ENCODE results near the gene LARP1.
"Not testable (repeated sequence)": the region's sequence is repeated elsewhere in the genome, so short reads cannot be mapped to it uniquely, and the experiment has no call there.

Gene LARP1

DNA sequence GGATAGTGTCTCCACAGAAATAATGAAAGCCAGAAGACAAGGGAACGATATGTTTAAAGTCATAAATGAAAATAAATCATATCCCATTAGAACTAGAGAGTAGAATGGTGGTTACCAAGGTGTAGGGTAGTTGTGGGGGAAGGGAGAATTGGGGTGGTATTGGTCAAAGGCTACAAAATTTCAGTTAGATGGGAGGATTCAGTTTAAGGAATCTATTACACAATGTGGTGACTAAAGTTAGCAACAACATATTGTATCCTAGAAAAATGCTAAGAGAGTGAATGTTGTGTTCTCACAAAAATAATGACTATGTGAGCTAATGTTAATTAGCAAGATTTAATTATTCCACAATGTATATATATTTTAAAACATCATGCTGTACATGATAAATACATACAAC lies 27.8 kb upstream of the LARP1 start:
- ATAC-seq, result no peak
- Mint-ChIP-seq H3K9me3 (no peaks in the 10 kb centered on the region), H3K4me3 (no peak overlapping the region), H3K27ac (no peak overlapping the region), H3K4me1 (no peaks in the 10 kb centered on the region), H3K27me3 (no peaks in the 10 kb centered on the region), H3K36me3 (no peaks in the 10 kb centered on the region)

DNA sequence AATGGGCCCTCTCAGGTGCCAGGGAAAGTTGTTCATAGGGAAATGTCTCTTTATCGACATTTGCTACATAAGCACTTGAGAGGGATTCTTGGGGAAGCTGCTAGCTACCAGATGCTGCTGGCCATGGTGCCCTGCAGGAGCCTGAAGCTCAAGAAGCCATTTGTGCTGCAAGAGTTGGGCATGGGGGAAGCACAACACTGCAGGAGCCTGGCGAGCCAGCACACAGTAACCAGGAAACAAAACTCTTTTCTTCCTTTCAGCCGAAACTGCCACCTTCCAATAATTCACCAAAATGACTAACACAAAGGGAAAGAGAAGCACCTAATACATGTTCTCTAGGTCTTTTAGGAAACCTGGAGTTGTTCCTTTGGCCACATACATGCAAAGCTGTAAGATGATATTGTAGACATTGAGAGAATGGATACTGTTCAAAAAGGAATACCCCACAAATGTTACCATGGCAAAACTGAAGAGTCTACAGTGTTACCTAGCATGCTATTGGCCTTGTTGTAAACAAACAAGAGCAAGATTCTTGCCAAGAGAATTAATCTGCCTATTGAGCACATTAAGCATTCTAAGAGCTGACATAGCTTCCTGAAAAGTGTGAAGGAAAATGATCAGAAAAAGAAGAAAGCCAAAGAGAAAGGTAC lies 26.1 kb upstream of the LARP1 start:
- Mint-ChIP-seq H3K4me1 (no peaks in the 10 kb centered on the region), H3K9me3 (no peaks in the 10 kb centered on the region), H3K27me3 (no peaks in the 10 kb centered on the region), H3K36me3 (no peaks in the 10 kb centered on the region), H3K27ac (no peak overlapping the region), H3K4me3 (no peak overlapping the region)
- no peak for ATAC-seq

DNA sequence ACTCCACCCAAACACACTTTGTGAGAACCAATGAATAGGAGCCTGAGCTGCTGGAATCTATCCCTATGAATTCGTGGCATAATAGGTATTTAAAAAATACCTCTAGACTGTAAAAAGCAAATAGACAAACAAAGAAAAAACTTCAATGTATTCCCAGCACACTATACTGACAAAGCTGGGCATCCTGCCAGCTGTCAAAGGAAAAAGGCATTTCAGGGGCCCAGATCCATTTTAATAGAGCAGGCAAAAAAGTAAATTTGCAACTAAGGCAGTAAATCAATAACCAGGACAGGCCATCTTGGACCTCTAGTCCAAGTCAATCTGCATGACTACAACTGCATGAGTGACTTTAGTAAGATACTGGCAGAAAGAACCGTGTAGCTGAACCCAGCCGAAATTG lies 25.6 kb upstream of the LARP1 start:
- no peak for ATAC-seq
- Mint-ChIP-seq H3K9me3 (no peaks in the 10 kb centered on the region), H3K4me1 (peaks cover 2% of the 10 kb centered on the region), H3K4me3 (no peak overlapping the region), H3K27ac (no peak overlapping the region), H3K36me3 (no peaks in the 10 kb centered on the region), H3K27me3 (no peaks in the 10 kb centered on the region)

DNA sequence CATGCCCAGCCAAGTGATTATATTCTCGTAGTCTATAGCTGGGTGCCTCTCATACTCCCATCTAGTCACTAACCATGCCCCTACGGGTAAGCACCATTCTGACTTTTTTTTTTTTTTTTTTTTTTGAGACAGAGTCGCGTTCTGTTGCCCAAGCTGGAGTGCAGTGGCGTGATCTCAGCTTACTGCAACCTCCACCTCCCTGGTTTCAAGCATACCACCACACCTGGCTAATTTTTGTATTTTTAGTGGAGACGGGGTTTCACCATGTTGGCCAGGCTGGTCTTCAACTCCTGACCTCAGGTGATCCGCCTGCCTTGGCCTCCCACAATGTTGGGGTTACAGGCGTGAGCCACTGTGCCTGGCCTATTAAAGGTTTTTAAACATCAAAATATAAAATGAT lies 24.4 kb upstream of the LARP1 start:
- H3K4me3 Mint-ChIP-seq, H3K9me3 Mint-ChIP-seq, H3K36me3 Mint-ChIP-seq, H3K4me1 Mint-ChIP-seq, ATAC-seq, H3K27ac Mint-ChIP-seq, H3K27me3 Mint-ChIP-seq: not testable (repeated sequence)

DNA sequence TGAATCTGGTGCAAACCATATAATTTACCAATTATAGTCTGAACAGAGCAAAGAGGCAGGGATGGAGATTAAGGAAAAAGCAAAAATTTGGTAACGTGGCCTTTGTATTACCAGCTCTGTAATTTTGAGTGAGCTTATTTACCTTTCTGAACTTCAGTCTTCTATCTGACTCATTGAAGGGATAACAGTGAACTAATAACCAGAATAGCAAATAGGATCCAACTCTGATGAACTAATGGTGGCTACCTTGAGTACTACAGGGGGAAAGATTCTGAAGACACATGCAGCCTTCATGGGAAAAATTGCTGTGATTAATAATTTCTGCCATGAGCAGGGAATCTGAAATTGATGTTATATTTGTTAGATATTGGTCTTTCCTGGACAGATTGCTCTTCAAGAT lies 23.0 kb upstream of the LARP1 start:
- no peaks in the 10 kb centered on the region for H3K9me3 Mint-ChIP-seq
- H3K27me3 Mint-ChIP-seq, result no peaks in the 10 kb centered on the region
- no peak overlapping the region for H3K4me3 Mint-ChIP-seq
- H3K27ac Mint-ChIP-seq, result no peak overlapping the region
- ATAC-seq, result no peak
- no peaks in the 10 kb centered on the region for H3K36me3 Mint-ChIP-seq
- peaks cover 6% of the 10 kb centered on the region for H3K4me1 Mint-ChIP-seq

DNA sequence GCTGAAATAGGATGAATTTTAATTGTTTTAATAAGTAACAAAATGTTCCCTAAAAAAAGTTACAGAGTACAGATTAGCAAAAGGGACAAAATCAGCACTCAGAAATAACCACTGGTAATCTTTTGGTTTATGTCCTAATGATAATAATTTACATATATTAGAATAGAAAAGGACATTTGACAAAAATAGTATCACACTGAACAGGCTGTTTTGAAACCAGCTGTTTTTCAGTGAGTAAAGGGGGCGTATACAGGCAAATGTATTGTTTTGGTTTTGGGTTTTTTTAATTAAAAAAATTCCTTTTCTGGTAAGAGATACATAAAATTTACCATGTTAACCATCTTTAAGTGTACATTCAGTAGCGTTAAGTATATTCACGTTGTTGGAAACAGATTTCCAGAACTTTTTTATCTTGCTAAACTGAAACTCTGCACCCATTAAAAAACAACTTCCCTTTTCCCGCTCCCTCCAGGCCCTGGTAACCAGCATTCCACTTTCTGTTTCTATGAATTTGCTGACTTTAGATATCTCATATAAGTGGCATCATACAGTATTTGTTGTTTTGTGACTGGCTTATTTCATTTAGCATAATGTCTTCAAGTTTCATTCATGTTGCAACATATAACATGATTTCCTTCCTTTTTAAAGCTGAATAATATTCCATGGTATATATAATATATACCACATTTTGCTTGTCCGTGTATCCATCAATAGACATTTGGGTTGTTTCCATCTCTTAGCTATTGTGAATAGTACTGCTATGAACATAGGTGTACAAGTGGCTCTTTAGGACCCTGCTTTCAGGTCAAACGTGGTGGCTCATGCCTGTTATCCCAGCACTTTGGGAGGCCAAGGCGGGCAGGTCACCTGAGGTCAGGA lies 20.6 kb upstream of the LARP1 start:
- Mint-ChIP-seq H3K27me3 (no peaks in the 10 kb centered on the region), H3K36me3 (no peaks in the 10 kb centered on the region), H3K27ac (no peak overlapping the region), H3K9me3 (no peaks in the 10 kb centered on the region), H3K4me1 (peaks cover 6% of the 10 kb centered on the region), H3K4me3 (no peak overlapping the region)
- ATAC-seq, result no peak

DNA sequence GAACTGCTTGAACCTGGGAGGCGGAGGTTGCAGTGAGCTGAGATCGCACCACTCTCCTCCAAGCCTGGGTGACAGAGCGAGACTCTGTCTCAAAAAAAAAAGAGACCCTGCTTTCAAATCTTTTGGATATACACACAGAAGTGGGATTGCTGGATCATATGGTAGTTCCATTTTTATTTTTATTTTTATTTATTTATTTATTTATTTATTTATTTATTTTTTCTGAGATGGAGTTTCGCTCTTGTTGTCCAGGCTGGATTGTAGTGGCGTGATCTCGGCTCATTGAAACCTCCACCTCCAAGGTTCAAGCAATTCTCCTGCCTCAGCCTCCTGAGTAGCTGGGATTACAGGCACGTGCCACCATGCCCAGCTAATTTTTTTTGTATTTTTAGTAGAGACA lies 19.8 kb upstream of the LARP1 start:
- not testable (repeated sequence) for H3K4me1 Mint-ChIP-seq, ATAC-seq, H3K9me3 Mint-ChIP-seq, H3K4me3 Mint-ChIP-seq, H3K27ac Mint-ChIP-seq, H3K36me3 Mint-ChIP-seq, H3K27me3 Mint-ChIP-seq

DNA sequence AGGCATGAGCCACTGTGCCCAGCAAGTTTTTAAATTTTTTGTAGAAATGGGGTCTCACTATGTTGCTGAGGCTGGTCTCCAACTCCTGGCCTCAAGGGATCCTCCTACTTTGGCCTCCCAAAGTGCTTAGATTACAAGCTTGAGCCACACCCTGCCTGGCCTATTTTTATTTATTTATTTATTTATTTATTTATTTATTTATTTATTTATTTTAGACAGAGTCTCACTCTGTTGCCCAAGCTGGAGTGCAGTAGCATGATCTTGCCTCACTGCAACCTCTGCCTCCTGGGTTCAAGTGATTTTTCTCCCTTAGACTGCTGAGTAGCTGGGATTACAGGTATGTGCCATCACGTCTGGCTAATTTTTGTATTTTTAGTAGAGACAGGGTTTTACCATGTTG lies 18.8 kb upstream of the LARP1 start:
- not testable (repeated sequence) for H3K9me3 Mint-ChIP-seq, H3K27ac Mint-ChIP-seq, H3K36me3 Mint-ChIP-seq, H3K4me3 Mint-ChIP-seq, ATAC-seq, H3K4me1 Mint-ChIP-seq, H3K27me3 Mint-ChIP-seq

DNA sequence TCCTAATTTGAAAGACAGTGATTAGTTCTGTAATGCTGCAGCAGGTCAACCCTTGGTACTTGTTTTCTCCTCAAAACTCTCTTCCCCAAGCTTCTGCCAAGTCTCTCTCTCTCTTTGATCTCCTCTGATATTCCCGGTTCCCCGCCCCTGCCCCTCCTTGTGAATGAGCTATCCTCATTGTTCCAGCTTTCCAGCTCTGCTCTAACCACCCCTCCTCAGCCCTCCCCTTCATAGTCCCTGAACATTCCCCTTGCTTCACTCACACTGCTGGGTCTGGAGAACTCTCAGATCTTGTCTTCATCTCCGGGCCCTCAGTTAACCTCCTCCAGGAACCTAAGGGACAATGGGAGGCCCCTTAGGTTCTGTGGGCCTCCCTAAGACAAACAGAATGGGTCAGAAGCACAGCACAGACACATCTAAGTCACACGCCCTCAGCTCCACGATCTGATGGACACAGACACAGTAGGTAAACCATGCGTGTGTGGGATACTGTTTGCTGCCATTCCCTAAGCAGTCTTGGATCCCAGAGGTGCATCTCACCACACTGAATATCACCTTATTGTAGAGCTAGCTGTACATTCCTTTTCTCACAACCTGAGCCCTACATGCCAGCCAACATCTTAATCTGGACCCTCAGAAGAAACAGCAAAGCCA lies 17.4 kb upstream of the LARP1 start:
- no peaks in the 10 kb centered on the region for H3K36me3 Mint-ChIP-seq
- ATAC-seq, result no peak
- H3K27ac Mint-ChIP-seq, result no peak overlapping the region
- no peaks in the 10 kb centered on the region for H3K27me3 Mint-ChIP-seq
- peaks cover 6% of the 10 kb centered on the region for H3K4me1 Mint-ChIP-seq
- no peaks in the 10 kb centered on the region for H3K9me3 Mint-ChIP-seq
- no peak overlapping the region for H3K4me3 Mint-ChIP-seq

DNA sequence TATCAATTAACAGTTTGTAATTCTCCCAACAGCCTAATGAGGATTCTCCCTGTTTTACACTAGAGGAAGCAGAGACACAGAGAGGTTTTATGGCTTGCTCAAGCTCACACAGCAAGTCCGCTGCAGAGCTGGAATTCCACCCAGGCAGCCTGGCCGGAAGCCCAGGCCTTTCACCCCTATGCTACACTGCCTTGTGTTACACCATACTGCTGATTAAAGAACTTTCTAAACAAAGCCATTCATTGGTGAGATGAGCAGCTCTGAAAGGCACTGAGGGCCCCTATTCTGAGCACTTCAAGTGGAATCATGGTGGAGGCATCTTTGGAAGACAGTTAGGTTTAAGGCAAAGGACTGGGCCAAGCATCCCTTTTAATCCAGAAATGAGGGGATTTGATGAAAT lies 14.7 kb upstream of the LARP1 start:
- Mint-ChIP-seq H3K36me3 (no peaks in the 10 kb centered on the region), H3K27ac (no peak overlapping the region), H3K4me1 (no peaks in the 10 kb centered on the region), H3K4me3 (no peak overlapping the region), H3K9me3 (no peaks in the 10 kb centered on the region), H3K27me3 (no peaks in the 10 kb centered on the region)
- ATAC-seq, result no peak

DNA sequence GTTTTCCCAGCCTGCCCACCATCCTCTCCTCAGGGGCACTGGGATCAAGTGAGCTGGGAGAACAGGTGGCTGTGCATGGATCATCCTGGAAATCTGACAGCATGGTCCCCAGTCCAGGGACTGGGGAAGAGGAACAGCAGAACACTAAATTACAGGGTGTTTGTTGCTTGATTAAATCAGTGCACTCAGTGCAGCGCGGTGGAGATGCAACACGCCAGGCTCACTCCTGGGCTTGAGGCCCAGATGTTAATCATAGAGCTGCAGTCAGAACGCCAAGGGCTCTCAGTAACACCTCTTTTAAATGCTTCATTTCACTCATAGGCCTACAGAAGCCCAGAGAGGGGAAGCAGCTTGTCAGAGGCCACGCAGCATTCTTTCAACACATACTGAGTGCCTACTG lies 14.2 kb upstream of the LARP1 start:
- H3K27me3 Mint-ChIP-seq, result no peaks in the 10 kb centered on the region
- H3K9me3 Mint-ChIP-seq, result no peaks in the 10 kb centered on the region
- no peak overlapping the region for H3K27ac Mint-ChIP-seq
- H3K36me3 Mint-ChIP-seq, result no peaks in the 10 kb centered on the region
- ATAC-seq, result no peak
- H3K4me1 Mint-ChIP-seq, result no peaks in the 10 kb centered on the region
- no peak overlapping the region for H3K4me3 Mint-ChIP-seq

DNA sequence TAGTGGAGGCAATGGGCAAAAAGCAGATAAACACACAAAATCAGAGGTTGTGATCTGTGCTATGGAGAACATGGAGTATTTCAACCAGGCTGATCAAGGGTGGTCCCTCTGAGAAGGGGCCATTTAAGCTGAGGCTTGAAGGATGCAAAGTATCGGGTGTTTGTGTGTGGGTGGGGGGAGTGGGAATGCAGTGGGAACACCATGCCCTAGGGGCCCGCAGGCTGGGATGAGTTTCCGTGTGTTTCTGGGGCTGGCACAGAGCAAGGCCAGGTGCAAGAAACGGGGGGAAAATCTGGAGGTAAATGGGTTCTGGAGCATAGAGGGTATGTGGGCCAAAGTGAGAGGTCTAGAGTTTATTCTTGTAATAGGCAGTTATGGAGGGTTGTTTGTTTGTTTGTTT lies 13.8 kb upstream of the LARP1 start:
- H3K4me3 Mint-ChIP-seq, result no peak overlapping the region
- no peak overlapping the region for H3K27ac Mint-ChIP-seq

DNA sequence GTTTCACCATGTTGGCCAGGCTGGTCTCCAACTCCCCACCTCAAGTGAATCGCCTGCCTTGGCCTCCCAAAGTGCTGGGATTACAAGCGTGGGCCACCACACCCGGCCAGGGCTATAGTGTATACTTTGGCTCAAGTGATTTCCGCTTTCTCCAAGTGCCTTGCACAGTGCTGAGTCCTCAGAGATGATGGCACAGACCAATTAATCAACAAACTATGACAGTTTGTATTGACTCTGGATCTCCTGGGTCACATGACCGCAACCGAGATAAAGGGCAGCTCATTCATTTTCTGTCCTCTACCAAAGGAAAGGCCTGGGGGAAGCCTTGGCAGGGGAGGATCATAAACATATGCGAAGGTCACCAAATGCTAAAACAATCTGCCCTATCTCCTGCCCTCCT lies 11.4 kb upstream of the LARP1 start:
- H3K4me1 Mint-ChIP-seq, result no peaks in the 10 kb centered on the region
- no peak for ATAC-seq
- H3K36me3 Mint-ChIP-seq, result no peaks in the 10 kb centered on the region
- no peaks in the 10 kb centered on the region for H3K9me3 Mint-ChIP-seq
- no peaks in the 10 kb centered on the region for H3K27me3 Mint-ChIP-seq
- H3K27ac Mint-ChIP-seq, result no peak overlapping the region
- H3K4me3 Mint-ChIP-seq, result no peak overlapping the region

More for the DNA sequence above, 13.8 kb upstream of the LARP1 start:
- no peaks in the 10 kb centered on the region for H3K4me1 Mint-ChIP-seq
- H3K36me3 Mint-ChIP-seq, result no peaks in the 10 kb centered on the region
- H3K9me3 Mint-ChIP-seq, result no peaks in the 10 kb centered on the region
- H3K27me3 Mint-ChIP-seq, result no peaks in the 10 kb centered on the region
- no peak for ATAC-seq

DNA sequence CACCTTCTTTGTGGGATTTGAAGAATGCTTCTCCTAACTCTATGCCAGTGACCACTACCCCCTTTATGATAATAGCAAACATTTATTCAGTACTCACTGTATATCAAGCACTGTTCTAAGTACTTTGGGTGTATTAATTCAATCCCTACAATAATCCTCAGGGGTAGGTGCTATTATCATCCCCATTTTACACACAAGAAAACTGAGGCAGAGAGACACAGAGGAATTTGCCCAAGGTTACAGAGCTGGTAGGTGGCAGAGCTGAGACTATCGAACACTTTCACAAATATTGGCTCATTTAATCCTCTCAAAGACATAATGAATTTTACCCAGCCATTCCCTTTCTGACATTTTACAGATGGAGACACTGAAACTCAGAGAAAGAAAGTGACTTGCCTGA lies 9.8 kb upstream of the LARP1 start:
- no peaks in the 10 kb centered on the region for H3K4me1 Mint-ChIP-seq
- no peaks in the 10 kb centered on the region for H3K36me3 Mint-ChIP-seq
- H3K9me3 Mint-ChIP-seq, result no peaks in the 10 kb centered on the region

DNA sequence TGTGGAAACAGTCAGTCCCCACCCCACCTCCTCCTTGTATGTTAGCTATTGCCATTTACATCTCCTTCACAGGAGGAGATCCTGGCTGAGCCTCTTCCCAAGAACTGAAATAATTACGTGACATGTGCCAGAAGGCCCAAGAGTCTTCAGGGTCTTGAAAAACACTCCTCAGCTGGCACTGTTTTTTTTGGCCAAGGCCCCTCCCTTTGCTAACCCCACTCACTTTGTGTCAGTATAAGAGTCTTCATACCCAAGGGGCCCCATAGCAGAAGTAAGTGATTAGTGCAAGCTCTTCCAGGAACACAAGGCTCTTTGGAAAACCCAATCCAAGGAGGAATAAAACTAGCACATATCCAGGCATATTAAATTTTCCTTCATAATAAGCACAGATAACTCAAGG lies 5.7 kb upstream of the LARP1 start:
- no peak for ATAC-seq
- Mint-ChIP-seq H3K36me3 (no peaks in the 10 kb centered on the region), H3K9me3 (no peaks in the 10 kb centered on the region), H3K4me1 (peaks cover 14% of the 10 kb centered on the region), H3K4me3 (no peak overlapping the region), H3K27ac (no peak overlapping the region), H3K27me3 (no peaks in the 10 kb centered on the region)

More for the DNA sequence above, 9.8 kb upstream of the LARP1 start:
- ATAC-seq, result no peak
- Mint-ChIP-seq H3K27ac (no peak overlapping the region), H3K4me3 (no peak overlapping the region), H3K27me3 (no peaks in the 10 kb centered on the region)

DNA sequence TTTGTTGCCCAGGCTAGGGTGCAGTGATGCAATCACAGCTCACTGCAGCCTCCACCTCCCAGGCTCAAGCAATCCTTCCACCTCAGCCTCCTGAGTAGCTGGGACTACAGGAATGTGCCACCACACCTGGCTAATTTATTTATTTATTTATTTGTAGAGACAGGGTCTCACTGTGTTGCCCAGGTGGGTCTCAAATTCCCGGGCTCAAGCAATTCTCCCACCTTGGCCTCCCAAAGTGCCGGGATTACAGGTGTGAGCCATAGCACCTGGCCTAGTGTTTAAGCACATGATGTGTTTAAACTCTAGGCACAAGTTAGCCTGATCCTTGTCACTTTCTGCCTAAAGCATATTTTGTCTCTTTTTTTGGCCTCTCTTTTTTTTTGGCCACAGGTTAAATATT lies 4.5 kb upstream of the LARP1 start:
- not testable (repeated sequence) for H3K9me3 Mint-ChIP-seq, H3K27ac Mint-ChIP-seq, H3K36me3 Mint-ChIP-seq, H3K4me3 Mint-ChIP-seq, H3K27me3 Mint-ChIP-seq, ATAC-seq
- peaks cover 14% of the 10 kb centered on the region for H3K4me1 Mint-ChIP-seq
